ENCODE results near the gene PICK1. TPM values are rescaled to one million over a fixed set of nuclear protein-coding genes. Genes with fewer than 3 reads are reported as not detected.

The PICK1 gene
- total and polyA plus RNA-seq, 2 of the 8 experiments (the other 6 are each of a cell fraction or from before 2014, with no cell fraction given): 20.4 to 22.9 TPM

- TF ChIP-seq JUN (IDR thresholded peaks at IDR 0.05; ENCODE audit: low read depth, low read length) (no peak), CBX5 (IDR thresholded peaks at IDR 0.05; ENCODE audit: low read depth, low read length) (no peak), SUZ12 (IDR thresholded peaks at IDR 0.05; ENCODE audit: low read length) (peak; percentile 64), NRF1 (IDR thresholded peaks at IDR 0.05; ENCODE audit: low read depth, low read length) (peak; percentile 42), CREB1 (IDR thresholded peaks at IDR 0.05) (peak; percentile 73), CEBPB (IDR thresholded peaks at IDR 0.05; ENCODE audit: low read depth, low read length) (no peak), POLR2AphosphoS5 (IDR thresholded peaks at IDR 0.05; ENCODE audit: low read depth, low read length) (no peak), HDAC2 (IDR thresholded peaks at IDR 0.05; ENCODE audit: borderline replicate concordance in 1 of 2, low read depth in 2 of 2, low read length in 2 of 2) (no peak; a peak in 1 of 4 replicates), SIRT6 (IDR thresholded peaks at IDR 0.05; ENCODE audit: low read length) (no peak), TAF7 (optimal IDR thresholded peaks at IDR 0.05; ENCODE audit: borderline replicate concordance, low read depth, low read length) (no peak), HDAC6 (IDR thresholded peaks at IDR 0.05; ENCODE audit: low read depth, low read length) (no peak), ATF2 (IDR thresholded peaks at IDR 0.05; ENCODE audit: low read length) (no peak), CHD2 (IDR thresholded peaks at IDR 0.05; ENCODE audit: low read length) (no peak), TBP (IDR thresholded peaks at IDR 0.05; ENCODE audit: low read depth, low read length) (no peak), ATF3 (IDR thresholded peaks at IDR 0.05; ENCODE audit: insufficient read depth, low read depth, low read length) (no peak), SP2 (IDR thresholded peaks at IDR 0.05; ENCODE audit: low read length) (no peak), CTCF (IDR thresholded peaks at IDR 0.05; ENCODE audit: control extremely low read depth in 1 of 3, insufficient read depth in 1 of 3, low read depth in 1 of 3, low read length in 3 of 3) (no peak), SP1 (IDR thresholded peaks at IDR 0.05; ENCODE audit: low read depth, low read length) (no peak), MAFK (IDR thresholded peaks at IDR 0.05; ENCODE audit: low read depth, low read length) (no peak), ZNF274 (IDR thresholded peaks at IDR 0.05; ENCODE audit: borderline replicate concordance, extremely low read depth, low read length) (no peak), KDM4A (IDR thresholded peaks at IDR 0.05; ENCODE audit: low read depth, low read length, severe bottlenecking) (peak; percentile 88)
Measured at GRCh38 chr22:38080850-38081635, 23.8 kb downstream of the PICK1 start (continued).
